Measurements from ENCODE around the gene PTPRB. TPM values are rescaled to one million over a fixed set of nuclear protein-coding genes. Genes with fewer than 3 reads are reported as not detected.

PTPRB gene
- total RNA-seq, 1 experiment from 2014 or later = 0.17 TPM

DNA sequence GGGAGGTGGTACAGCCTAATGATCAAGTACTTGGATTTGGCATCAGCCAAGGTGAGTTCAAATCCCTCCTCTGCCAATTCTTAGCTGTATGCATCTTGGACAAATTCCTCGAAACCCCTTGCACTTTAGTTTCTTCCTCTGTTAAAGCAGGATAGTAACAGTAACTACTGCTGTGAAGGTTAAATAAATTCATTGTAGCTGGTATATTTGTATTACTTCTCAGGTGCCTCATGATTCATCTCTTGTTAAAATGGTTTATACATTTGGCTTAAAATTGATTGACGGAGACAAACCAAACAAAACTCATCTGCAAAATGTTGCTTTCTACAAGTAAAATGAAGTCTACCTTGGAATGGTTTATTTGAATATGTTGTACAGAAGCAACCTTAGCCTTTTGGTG is 2.3 kb upstream of the PTPRB start (continued):
- TF ChIP-seq, protein P1, sequence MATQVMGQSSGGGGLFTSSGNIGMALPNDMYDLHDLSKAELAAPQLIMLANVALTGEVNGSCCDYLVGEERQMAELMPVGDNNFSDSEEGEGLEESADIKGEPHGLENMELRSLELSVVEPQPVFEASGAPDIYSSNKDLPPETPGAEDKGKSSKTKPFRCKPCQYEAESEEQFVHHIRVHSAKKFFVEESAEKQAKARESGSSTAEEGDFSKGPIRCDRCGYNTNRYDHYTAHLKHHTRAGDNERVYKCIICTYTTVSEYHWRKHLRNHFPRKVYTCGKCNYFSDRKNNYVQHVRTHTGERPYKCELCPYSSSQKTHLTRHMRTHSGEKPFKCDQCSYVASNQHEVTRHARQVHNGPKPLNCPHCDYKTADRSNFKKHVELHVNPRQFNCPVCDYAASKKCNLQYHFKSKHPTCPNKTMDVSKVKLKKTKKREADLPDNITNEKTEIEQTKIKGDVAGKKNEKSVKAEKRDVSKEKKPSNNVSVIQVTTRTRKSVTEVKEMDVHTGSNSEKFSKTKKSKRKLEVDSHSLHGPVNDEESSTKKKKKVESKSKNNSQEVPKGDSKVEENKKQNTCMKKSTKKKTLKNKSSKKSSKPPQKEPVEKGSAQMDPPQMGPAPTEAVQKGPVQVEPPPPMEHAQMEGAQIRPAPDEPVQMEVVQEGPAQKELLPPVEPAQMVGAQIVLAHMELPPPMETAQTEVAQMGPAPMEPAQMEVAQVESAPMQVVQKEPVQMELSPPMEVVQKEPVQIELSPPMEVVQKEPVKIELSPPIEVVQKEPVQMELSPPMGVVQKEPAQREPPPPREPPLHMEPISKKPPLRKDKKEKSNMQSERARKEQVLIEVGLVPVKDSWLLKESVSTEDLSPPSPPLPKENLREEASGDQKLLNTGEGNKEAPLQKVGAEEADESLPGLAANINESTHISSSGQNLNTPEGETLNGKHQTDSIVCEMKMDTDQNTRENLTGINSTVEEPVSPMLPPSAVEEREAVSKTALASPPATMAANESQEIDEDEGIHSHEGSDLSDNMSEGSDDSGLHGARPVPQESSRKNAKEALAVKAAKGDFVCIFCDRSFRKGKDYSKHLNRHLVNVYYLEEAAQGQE (IDR thresholded peaks at IDR 0.05; ENCODE audit: low read depth) = no peak
- TF ChIP-seq EZH2phosphoT487 (IDR thresholded peaks at IDR 0.05; ENCODE audit: borderline replicate concordance) (no peak), CEBPB (IDR thresholded peaks at IDR 0.05; ENCODE audit: low read depth) (no peak), ZFX (IDR thresholded peaks at IDR 0.05) (no peak), EGR1 (IDR thresholded peaks at IDR 0.05; ENCODE audit: low read depth) (no peak)
- TF ChIP-seq, protein P2, sequence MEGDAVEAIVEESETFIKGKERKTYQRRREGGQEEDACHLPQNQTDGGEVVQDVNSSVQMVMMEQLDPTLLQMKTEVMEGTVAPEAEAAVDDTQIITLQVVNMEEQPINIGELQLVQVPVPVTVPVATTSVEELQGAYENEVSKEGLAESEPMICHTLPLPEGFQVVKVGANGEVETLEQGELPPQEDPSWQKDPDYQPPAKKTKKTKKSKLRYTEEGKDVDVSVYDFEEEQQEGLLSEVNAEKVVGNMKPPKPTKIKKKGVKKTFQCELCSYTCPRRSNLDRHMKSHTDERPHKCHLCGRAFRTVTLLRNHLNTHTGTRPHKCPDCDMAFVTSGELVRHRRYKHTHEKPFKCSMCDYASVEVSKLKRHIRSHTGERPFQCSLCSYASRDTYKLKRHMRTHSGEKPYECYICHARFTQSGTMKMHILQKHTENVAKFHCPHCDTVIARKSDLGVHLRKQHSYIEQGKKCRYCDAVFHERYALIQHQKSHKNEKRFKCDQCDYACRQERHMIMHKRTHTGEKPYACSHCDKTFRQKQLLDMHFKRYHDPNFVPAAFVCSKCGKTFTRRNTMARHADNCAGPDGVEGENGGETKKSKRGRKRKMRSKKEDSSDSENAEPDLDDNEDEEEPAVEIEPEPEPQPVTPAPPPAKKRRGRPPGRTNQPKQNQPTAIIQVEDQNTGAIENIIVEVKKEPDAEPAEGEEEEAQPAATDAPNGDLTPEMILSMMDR (IDR thresholded peaks at IDR 0.05 in 2 of 3, conservative IDR thresholded peaks at IDR 0.05 in 1 of 3; ENCODE audit: borderline replicate concordance in 1 of 3, insufficient read depth in 1 of 3, low read depth in 2 of 3, low read length in 2 of 3) = no peak
- TF ChIP-seq, protein P3, sequence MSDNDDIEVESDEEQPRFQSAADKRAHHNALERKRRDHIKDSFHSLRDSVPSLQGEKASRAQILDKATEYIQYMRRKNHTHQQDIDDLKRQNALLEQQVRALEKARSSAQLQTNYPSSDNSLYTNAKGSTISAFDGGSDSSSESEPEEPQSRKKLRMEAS (IDR thresholded peaks at IDR 0.05) = no peak

DNA sequence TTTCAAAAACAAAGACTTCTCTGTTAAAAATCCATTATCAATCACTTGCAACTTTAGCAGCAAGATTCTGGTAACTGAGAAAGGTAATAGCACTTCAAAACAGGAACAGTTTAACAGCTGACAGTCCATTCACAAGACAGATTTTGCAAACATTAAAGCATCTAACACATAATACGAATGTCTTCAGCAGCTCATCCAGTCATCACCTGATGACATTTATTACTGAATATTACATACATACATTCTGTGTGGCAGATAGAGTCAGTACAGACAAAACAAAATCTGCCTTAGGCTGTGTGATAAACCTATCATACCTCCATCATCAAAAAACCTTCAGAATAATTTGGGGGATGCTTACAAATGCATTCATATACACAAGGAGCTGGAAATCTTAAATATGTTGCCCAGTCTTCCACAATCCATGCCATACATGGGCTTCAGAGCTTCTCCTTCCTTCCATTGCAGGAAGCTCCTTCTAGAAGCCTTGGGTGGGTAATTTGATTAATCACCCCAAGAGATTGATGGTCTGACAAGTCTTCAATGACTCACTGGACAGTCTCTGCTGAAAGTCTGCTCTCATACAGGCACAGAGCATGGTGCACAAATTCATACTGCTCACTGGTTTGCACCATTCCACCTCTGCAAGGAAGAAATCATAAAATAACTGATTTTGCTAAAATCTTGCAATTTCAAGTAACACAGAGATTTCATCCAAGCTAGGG is 1.6 kb upstream of the PTPRB start:
- Histone ChIP-seq H2AFZ (ENCODE audit: low read depth, low read length, poor library complexity, severe bottlenecking) (no peak overlapping the region), H3K4me1 (ENCODE audit: control insufficient read depth in 1 of 2, insufficient read depth in 2 of 2, low read length in 2 of 2) (peaks cover 0 to 6% of the 10 kb centered on the region in 2 experiments; a peak in 1 of 4 replicates), H3K27ac (ENCODE audit: low read depth, low read length) (no peak overlapping the region), H3K79me2 (ENCODE audit: insufficient read depth, low read length) (no peaks in the 10 kb centered on the region), H3K36me3 (ENCODE audit: control insufficient read depth in 1 of 2, insufficient read depth in 2 of 2, low read length in 2 of 2) (no peaks in the 10 kb centered on the region), H3K9me3 (ENCODE audit: control insufficient read depth in 1 of 2, insufficient read depth in 1 of 2, low read depth in 1 of 2, low read length in 2 of 2) (no peaks in the 10 kb centered on the region), H3K27me3 (ENCODE audit: insufficient read depth, low read length) (no peaks in the 10 kb centered on the region), H3K4me2 (ENCODE audit: low read length) (no peak overlapping the region), H3K9ac (ENCODE audit: low read length) (no peak overlapping the region), H4K20me1 (ENCODE audit: insufficient read depth) (no peaks in the 10 kb centered on the region), H3K9me2 (ENCODE audit: insufficient read depth) (no peaks in the 10 kb centered on the region), H3K4me3 (replicated peaks in 1 of 2; ENCODE audit: low read depth in 1 of 2, low read length in 2 of 2) (no peak overlapping the region)
- no TSS peak for BruUV-seq (replicated peaks)
- TF ChIP-seq FOSL1 (IDR thresholded peaks at IDR 0.05; ENCODE audit: low read depth) = 0 out of 2 replicates have a peak, but pooled peaks have one; percentile 28
- TF ChIP-seq, protein P2 (IDR thresholded peaks at IDR 0.05 in 2 of 3, conservative IDR thresholded peaks at IDR 0.05 in 1 of 3; ENCODE audit: borderline replicate concordance in 1 of 3, insufficient read depth in 1 of 3, low read depth in 2 of 3, low read length in 2 of 3) = no peak
- ATAC-seq = no peak
- CTCF ChIA-PET = no interaction called here
- no peak for DNase-seq (ENCODE audit: low read depth, low spot score)
- POLR2A ChIA-PET = no interaction called here
- intact Hi-C loops (cut with micrococcal nuclease) = no loop called here
- RAD21 ChIA-PET (ENCODE audit: low non-redundant PET in 1 of 2, low total read pairs in 2 of 2, uncharacterized antibody in 2 of 2, unreplicated experiment in 2 of 2) = no interaction called here
